GM18951 (cell line): ENCODE results near the gene ALDH1A1.

Source experiments
- POLR2A ChIP-seq: IDR thresholded peaks from 4 replicates; pipeline ENCODE4 v1.6.1; 2011; ENCODE audit warnings: mild to moderate bottlenecking; ENCODE audit not compliant: insufficient read length, insufficient read depth; ENCODE audit errors: extremely low read depth
- in situ Hi-C: fragments of 300-500 bp; cut with MboI; formaldehyde crosslinking; loops from one replicate; pipeline ENCODE4 v1.12.0; 2022; ENCODE audit warnings: low sequenced_read_pairs, mixed read lengths, inconsistent platforms; ENCODE audit not compliant: unreplicated experiment

Gene ALDH1A1

GRCh38 chr9:72898784-72899733 lies 53.8 kb downstream of the ALDH1A1 start:
- in situ Hi-C loops: no loop called here
- no peak for TF ChIP-seq POLR2A

DNA sequence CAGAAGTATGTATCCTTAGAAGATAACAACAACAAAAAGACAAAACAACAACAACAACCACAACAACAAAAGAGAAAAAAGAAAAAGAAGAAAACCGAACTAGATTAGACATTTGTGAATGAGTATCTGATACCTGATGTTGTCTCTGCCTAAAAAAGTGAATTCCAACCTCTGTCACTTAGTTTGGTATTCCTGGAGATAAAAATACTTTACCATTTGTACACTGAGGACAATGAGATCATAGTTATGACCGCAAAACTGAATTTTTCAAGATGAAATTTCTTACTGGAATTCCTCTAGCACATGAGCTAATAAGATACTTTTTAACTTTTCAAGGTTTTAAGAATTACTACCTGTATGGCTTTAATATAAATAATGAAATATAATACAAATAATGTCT lies 54.5 kb downstream of the ALDH1A1 start:
- in situ Hi-C loops: no loop called here
- no peak for TF ChIP-seq POLR2A

- in situ Hi-C loops: no loop called here
- TF ChIP-seq POLR2A: no peak
Observed at GRCh38 chr9:72897069-72897649, 55.7 kb downstream of the ALDH1A1 start.

DNA sequence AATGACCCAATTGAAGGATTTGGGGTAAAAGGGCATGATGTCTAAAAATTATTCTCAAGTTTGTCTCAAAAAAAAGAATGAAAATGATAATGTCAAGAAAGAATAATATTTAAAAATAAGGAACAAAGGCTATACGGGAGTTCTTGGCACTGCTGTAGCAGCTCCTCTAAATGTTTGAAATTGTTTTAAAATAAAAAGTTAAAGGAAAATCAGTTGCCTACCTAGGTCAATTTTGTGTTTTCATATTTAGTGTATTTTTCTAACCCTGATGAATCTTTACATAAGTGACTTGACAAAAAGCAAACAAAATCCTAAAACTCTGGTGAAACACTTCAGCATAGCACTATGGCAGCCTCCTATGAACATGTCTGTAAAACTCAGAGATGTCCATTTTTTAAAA lies 56.4 kb downstream of the ALDH1A1 start:
- TF ChIP-seq POLR2A: no peak
- in situ Hi-C loops: no loop called here

GRCh38 chr9:72895122-72895521 lies 57.7 kb downstream of the ALDH1A1 start:
- in situ Hi-C loops: no loop called here

DNA sequence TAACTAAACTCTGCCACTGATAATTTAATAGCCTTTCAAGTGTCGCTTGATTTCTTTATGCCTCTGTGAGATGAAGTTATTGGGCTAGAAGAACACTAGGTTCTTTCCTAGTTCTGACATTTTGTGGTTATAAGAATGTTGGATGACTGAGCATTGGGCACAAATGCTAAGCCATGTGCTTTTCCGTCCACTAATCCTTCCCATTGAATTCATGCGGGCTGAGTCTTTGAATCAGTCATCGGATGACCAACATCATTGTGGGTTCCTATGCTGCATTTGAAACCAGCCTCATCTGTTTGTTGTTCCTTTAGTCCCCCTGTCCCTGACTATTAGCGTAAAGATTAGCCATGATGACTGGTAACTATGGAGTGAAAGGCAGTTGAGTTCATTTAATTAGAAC lies 58.5 kb downstream of the ALDH1A1 start:
- no peak for TF ChIP-seq POLR2A
- in situ Hi-C loops: no loop called here

More at GRCh38 chr9:72895122-72895521, 57.7 kb downstream of the ALDH1A1 start:
- no peak for TF ChIP-seq POLR2A

GRCh38 chr9:72893437-72893836 lies 59.4 kb downstream of the ALDH1A1 start:
- in situ Hi-C loops: no loop called here
- no peak for TF ChIP-seq POLR2A

DNA sequence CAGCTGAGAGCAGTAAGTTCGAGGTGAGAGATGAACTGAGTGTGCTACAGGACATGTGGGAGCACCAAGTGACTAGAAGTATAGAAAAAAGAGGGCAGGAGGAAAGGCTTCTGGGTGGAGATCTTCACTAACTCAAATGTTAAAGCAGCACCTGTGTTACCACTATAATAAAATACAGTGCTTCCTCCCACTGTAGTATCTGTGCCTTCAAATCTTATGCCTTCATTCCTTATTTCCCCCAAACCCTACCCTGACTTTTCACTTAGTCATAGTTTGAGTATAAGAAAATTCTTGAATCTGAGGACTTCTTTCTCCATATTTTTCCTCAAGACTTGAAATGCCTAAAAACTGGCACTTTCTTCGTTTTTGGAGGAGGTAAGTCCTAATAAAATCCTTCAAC lies 61.8 kb downstream of the ALDH1A1 start:
- no peak for TF ChIP-seq POLR2A

DNA sequence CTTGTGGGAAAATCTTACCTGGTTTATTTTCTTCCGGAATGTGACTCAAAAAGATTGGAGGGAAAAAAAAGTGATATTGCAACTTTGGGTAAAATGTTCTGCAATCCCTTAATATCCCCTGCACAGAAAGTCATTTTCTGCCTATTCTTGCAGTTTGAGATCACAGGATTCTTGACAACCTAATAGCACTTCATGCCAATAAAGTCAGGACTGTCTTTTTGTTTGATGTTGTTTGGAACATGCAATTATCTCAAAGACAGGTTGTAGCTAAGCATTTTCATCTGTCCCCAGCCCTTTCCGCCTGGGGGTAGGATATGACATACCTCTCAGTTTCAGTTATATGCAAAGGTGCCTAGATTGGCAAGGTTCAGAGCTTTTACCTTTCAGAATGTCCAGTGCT lies 63.9 kb downstream of the ALDH1A1 start:
- in situ Hi-C loops: no loop called here
- no peak for TF ChIP-seq POLR2A

More for the DNA sequence above, 61.8 kb downstream of the ALDH1A1 start:
- in situ Hi-C loops: no loop called here

GRCh38 chr9:72888067-72888466 lies 64.8 kb downstream of the ALDH1A1 start:
- in situ Hi-C loops: no loop called here

DNA sequence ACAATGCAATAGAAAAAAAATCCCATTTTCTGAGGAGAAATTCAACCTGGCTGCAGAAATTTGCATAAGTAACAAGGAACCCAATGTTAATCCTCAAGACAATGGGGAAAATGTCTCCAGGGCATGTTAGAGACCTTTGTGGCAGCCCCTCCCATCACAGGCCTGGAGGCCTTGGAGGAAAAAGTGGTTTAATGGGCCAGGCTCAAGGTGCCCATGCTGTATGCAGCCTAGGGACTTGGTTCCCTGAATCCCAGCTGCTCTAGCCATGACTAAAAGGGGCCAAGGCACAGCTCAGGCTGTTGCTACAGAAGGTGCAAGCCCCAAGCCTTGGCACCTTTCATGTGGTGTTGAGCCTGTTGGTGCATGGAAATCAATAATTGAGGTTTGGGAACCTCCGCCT lies 66.5 kb downstream of the ALDH1A1 start:
- TF ChIP-seq POLR2A: no peak
- in situ Hi-C loops: no loop called here

More at GRCh38 chr9:72888067-72888466, 64.8 kb downstream of the ALDH1A1 start:
- TF ChIP-seq POLR2A: no peak

GRCh38 chr9:72884508-72884907 lies 68.3 kb downstream of the ALDH1A1 start:
- in situ Hi-C loops: no loop called here

DNA sequence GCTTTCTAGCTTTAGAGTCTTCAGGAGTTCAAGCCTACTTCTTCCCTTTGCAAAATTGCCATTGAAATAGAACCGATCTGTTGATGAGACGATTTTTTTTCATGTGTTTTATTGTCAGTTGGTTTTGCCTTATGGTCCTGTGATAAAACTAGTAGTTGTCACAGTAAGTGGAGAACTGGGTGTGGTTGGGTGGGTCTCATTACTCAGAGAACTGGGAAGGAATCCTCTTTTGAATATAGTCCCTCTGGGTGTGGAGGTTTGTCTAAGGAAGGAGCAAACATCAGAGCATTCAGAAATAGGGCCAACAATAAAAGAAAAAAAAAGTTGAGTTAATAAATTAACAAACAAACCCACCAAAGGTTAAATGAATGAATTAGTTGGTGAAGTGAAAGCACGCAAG lies 69.0 kb downstream of the ALDH1A1 start:
- TF ChIP-seq POLR2A: no peak
- in situ Hi-C loops: no loop called here

More at GRCh38 chr9:72884508-72884907, 68.3 kb downstream of the ALDH1A1 start:
- no peak for TF ChIP-seq POLR2A
